ENCODE data around the gene RTN4R. TPM values are rescaled to one million over a fixed set of nuclear protein-coding genes. Genes with fewer than 3 reads are reported as not detected.

The RTN4R gene
- total and polyA plus RNA-seq, 2 of the 13 experiments (the other 11 are each of a cell fraction or from before 2014, with no cell fraction given), result 0.22 to 0.77 TPM

DNA sequence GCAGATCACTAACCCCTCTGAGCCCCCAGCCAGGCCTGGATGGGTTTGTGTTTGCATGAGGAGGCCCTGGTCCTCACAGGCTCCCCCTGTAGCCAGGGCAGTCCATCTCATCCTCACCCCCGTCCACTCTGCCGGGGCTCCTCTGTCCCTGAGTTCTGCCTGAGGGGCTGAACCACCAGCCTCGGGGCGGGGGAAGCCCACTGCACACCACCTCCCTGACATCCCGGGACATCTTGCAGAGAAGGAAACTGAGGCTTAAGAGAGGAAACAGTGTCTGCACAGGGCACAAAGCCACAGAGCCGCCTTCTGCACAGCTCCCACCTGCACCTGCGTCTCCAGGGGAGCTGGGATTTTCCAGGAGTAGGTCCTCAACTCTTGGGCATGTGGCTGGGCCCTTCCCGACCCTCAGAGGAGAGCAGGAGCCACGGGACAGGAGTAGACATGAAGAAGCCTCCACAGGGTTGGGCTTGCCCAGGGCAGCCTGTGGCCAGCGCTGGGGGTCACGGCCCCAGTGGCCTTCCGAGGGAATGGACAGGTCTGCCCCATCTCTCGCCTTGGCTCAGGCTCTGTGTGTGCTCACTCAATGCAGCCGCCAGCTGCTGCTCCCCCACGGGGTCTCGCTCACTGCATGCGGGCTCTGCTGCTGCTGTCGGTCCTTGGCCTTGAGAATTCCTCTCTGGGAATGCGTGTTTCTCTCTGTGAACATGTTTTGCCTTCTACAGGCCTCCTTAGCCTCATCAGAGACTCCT lies 71.8 kb downstream of the RTN4R start:
- intact Hi-C loops (cut with micrococcal nuclease; ENCODE audit: unreplicated experiment) (no loop called here), in situ Hi-C loops (cut with HindIII; ENCODE audit: extremely low pct_ligation_motif_present, low pct_unique_long_range_greater_than_20kb) (no loop called here)
- Histone ChIP-seq H3K79me2 (ENCODE audit: insufficient read depth, low read length) (no peaks in the 10 kb centered on the region), H3K36me3 (replicated peaks in 1 of 2; ENCODE audit: control insufficient read depth in 1 of 2, insufficient read depth in 2 of 2, low read length in 2 of 2) (no peaks in the 10 kb centered on the region), H2AFZ (ENCODE audit: low read length) (no peak overlapping the region), H3K4me2 (ENCODE audit: low read depth, low read length) (no peak overlapping the region), H3K9ac (ENCODE audit: insufficient read depth, low read depth, low read length) (no peak overlapping the region), H3K4me1 (ENCODE audit: insufficient read depth, low read length) (no peaks in the 10 kb centered on the region), H3K27ac (ENCODE audit: extremely low read length, insufficient read depth, low read length) (no peak overlapping the region), H4K20me1 (ENCODE audit: insufficient read depth, low read length) (no peaks in the 10 kb centered on the region), H3K9me3 (ENCODE audit: low read length) (no peaks in the 10 kb centered on the region), H3K27me3 (ENCODE audit: control insufficient read depth in 1 of 2, insufficient read depth in 2 of 2, low read length in 2 of 2) (peaks cover 19 to 95% of the 10 kb centered on the region in 2 experiments; a peak in 4 of 5 replicates), H3K4me3 (replicated peaks in 1 of 3; ENCODE audit: insufficient read depth in 1 of 3, low read depth in 2 of 3, low read length in 3 of 3) (no peak overlapping the region)
- no peak for FAIRE-seq
- TF ChIP-seq, protein P1, sequence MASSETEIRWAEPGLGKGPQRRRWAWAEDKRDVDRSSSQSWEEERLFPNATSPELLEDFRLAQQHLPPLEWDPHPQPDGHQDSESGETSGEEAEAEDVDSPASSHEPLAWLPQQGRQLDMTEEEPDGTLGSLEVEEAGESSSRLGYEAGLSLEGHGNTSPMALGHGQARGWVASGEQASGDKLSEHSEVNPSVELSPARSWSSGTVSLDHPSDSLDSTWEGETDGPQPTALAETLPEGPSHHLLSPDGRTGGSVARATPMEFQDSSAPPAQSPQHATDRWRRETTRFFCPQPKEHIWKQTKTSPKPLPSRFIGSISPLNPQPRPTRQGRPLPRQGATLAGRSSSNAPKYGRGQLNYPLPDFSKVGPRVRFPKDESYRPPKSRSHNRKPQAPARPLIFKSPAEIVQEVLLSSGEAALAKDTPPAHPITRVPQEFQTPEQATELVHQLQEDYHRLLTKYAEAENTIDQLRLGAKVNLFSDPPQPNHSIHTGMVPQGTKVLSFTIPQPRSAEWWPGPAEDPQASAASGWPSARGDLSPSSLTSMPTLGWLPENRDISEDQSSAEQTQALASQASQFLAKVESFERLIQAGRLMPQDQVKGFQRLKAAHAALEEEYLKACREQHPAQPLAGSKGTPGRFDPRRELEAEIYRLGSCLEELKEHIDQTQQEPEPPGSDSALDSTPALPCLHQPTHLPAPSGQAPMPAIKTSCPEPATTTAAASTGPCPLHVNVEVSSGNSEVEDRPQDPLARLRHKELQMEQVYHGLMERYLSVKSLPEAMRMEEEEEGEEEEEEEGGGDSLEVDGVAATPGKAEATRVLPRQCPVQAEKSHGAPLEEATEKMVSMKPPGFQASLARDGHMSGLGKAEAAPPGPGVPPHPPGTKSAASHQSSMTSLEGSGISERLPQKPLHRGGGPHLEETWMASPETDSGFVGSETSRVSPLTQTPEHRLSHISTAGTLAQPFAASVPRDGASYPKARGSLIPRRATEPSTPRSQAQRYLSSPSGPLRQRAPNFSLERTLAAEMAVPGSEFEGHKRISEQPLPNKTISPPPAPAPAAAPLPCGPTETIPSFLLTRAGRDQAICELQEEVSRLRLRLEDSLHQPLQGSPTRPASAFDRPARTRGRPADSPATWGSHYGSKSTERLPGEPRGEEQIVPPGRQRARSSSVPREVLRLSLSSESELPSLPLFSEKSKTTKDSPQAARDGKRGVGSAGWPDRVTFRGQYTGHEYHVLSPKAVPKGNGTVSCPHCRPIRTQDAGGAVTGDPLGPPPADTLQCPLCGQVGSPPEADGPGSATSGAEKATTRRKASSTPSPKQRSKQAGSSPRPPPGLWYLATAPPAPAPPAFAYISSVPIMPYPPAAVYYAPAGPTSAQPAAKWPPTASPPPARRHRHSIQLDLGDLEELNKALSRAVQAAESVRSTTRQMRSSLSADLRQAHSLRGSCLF (CRISPR knock-in tag; IDR thresholded peaks at IDR 0.05; ENCODE audit: borderline replicate concordance), result no peak
- no peak for TF ChIP-seq ZKSCAN1 (IDR thresholded peaks at IDR 0.05; ENCODE audit: low read length)
- TF ChIP-seq, protein P2, sequence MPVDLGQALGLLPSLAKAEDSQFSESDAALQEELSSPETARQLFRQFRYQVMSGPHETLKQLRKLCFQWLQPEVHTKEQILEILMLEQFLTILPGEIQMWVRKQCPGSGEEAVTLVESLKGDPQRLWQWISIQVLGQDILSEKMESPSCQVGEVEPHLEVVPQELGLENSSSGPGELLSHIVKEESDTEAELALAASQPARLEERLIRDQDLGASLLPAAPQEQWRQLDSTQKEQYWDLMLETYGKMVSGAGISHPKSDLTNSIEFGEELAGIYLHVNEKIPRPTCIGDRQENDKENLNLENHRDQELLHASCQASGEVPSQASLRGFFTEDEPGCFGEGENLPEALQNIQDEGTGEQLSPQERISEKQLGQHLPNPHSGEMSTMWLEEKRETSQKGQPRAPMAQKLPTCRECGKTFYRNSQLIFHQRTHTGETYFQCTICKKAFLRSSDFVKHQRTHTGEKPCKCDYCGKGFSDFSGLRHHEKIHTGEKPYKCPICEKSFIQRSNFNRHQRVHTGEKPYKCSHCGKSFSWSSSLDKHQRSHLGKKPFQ (CRISPR knock-in tag; IDR thresholded peaks at IDR 0.05; ENCODE audit: insufficient replicate concordance), result no peak
- no peak for TF ChIP-seq ZFP90 (CRISPR knock-in tag; IDR thresholded peaks at IDR 0.05; ENCODE audit: borderline replicate concordance)
- TF ChIP-seq, protein P3, sequence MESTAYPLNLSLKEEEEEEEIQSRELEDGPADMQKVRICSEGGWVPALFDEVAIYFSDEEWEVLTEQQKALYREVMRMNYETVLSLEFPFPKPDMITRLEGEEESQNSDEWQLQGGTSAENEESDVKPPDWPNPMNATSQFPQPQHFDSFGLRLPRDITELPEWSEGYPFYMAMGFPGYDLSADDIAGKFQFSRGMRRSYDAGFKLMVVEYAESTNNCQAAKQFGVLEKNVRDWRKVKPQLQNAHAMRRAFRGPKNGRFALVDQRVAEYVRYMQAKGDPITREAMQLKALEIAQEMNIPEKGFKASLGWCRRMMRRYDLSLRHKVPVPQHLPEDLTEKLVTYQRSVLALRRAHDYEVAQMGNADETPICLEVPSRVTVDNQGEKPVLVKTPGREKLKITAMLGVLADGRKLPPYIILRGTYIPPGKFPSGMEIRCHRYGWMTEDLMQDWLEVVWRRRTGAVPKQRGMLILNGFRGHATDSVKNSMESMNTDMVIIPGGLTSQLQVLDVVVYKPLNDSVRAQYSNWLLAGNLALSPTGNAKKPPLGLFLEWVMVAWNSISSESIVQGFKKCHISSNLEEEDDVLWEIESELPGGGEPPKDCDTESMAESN (CRISPR knock-in tag; conservative IDR thresholded peaks at IDR 0.05), result no peak
- TF ChIP-seq, protein P4, sequence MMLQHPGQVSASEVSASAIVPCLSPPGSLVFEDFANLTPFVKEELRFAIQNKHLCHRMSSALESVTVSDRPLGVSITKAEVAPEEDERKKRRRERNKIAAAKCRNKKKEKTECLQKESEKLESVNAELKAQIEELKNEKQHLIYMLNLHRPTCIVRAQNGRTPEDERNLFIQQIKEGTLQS (CRISPR knock-in tag; IDR thresholded peaks at IDR 0.05), result no peak
- TF ChIP-seq SNAPC2 (CRISPR knock-in tag; IDR thresholded peaks at IDR 0.05), result no peak
- no peak for TF ChIP-seq ETV6 (CRISPR knock-in tag; conservative IDR thresholded peaks at IDR 0.05)
- no peak for TF ChIP-seq NBN (conservative IDR thresholded peaks at IDR 0.05)
- TF ChIP-seq ZNF569 (CRISPR knock-in tag; IDR thresholded peaks at IDR 0.05; ENCODE audit: borderline replicate concordance), result no peak
- no peak for TF ChIP-seq ZKSCAN5 (CRISPR knock-in tag; IDR thresholded peaks at IDR 0.05)
- TF ChIP-seq MXD4 (CRISPR knock-in tag; IDR thresholded peaks at IDR 0.05), result no peak
- no peak for TF ChIP-seq HOXA7 (CRISPR knock-in tag; IDR thresholded peaks at IDR 0.05)
- TF ChIP-seq SMARCE1 (IDR thresholded peaks at IDR 0.05; ENCODE audit: borderline replicate concordance), result no peak
- no peak for TF ChIP-seq ZNF563 (CRISPR knock-in tag; IDR thresholded peaks at IDR 0.05)
- 12% methylated on average over 7 of the region's 19 CpGs for WGBS (ENCODE audit: low lambda C conversion rate)
- no peak for DNase-seq (ENCODE audit: low spot score)
- no TSS peak for BruUV-seq (replicated peaks)
- ChIA-PET POLR2A (no interaction called here), CTCF (ENCODE audit: low intra/inter-chr PET ratio, low total read pairs) (no interaction called here)
- no peak; the same call in 2 of the 3 replicates for ATAC-seq

All from HepG2 (cell line).